ENCODE results near the gene GALNT18.
"Not testable (repeated sequence)": the region's sequence is repeated elsewhere in the genome, so short reads cannot be mapped to it uniquely, and the experiment has no call there.

GALNT18 gene

GRCh38 chr11:11384829-11385228, 237.0 kb downstream of the GALNT18 start:
- no peak for DNase-seq (ENCODE audit: low read depth in 2 of 2)

GRCh38 chr11:11383995-11384394, 237.8 kb downstream of the GALNT18 start:
- no peak for DNase-seq (ENCODE audit: low read depth in 2 of 2)

- DNase-seq (ENCODE audit: low read depth in 2 of 2) = no peak
Measured at GRCh38 chr11:11382858-11383532, 238.8 kb downstream of the GALNT18 start.

GRCh38 chr11:11381471-11382105, 240.2 kb downstream of the GALNT18 start:
- no peak for DNase-seq (ENCODE audit: low read depth in 2 of 2)

- no peak for DNase-seq (ENCODE audit: low read depth in 2 of 2)
Measured at GRCh38 chr11:11380883-11381282, 240.9 kb downstream of the GALNT18 start.

GRCh38 chr11:11380340-11380739, 241.5 kb downstream of the GALNT18 start:
- no peak for DNase-seq (ENCODE audit: low read depth in 2 of 2)

GRCh38 chr11:11379661-11380060, 242.1 kb downstream of the GALNT18 start:
- DNase-seq (ENCODE audit: low read depth in 2 of 2) = no peak

- DNase-seq (ENCODE audit: low read depth in 2 of 2) = no peak
Measured at GRCh38 chr11:11378184-11378940, 243.4 kb downstream of the GALNT18 start.

GRCh38 chr11:11374358-11375148, 247.3 kb downstream of the GALNT18 start:
- DNase-seq (ENCODE audit: low read depth in 2 of 2) = no peak

GRCh38 chr11:11373934-11374333, 247.9 kb downstream of the GALNT18 start:
- DNase-seq (ENCODE audit: low read depth in 2 of 2) = no peak

- no peak for DNase-seq (ENCODE audit: low read depth in 2 of 2)
Measured at GRCh38 chr11:11372461-11372860, 249.3 kb downstream of the GALNT18 start.

GRCh38 chr11:11370962-11371303, 250.9 kb downstream of the GALNT18 start:
- DNase-seq (ENCODE audit: low read depth in 2 of 2) = no peak

- DNase-seq (ENCODE audit: low read depth in 2 of 2) = no peak
Measured at GRCh38 chr11:11370255-11370961, 251.4 kb downstream of the GALNT18 start.

- DNase-seq (ENCODE audit: low read depth in 2 of 2) = no peak
Measured at GRCh38 chr11:11366793-11367192, 255.0 kb downstream of the GALNT18 start.

GRCh38 chr11:11363674-11364073, 258.1 kb downstream of the GALNT18 start:
- no peak for DNase-seq (ENCODE audit: low read depth in 2 of 2)

GRCh38 chr11:11359611-11360010, 262.2 kb downstream of the GALNT18 start:
- no peak for DNase-seq (ENCODE audit: low read depth in 2 of 2)

GRCh38 chr11:11356842-11357241, 265.0 kb downstream of the GALNT18 start:
- DNase-seq (ENCODE audit: low read depth in 2 of 2) = no peak

- not testable (repeated sequence) for DNase-seq (ENCODE audit: low read depth in 2 of 2)
Measured at GRCh38 chr11:11352878-11353277, 268.9 kb downstream of the GALNT18 start, which contains the start of gene CSNK2A3. Gene CSNK2A3 (minus strand): TSS chr11:11353250. CDS start chr11:11353119, 131 bp downstream.

GRCh38 chr11:11351851-11352250, 270.0 kb downstream of the GALNT18 start:
- not testable (repeated sequence) for DNase-seq (ENCODE audit: low read depth in 2 of 2)

- no peak for DNase-seq (ENCODE audit: low read depth in 2 of 2)
Measured at GRCh38 chr11:11351042-11351586, 270.7 kb downstream of the GALNT18 start.

- no peak for DNase-seq (ENCODE audit: low read depth in 2 of 2)
Measured at GRCh38 chr11:11349870-11350337, 271.9 kb downstream of the GALNT18 start.
